ENCODE data around the gene NECTIN1. TPM values are rescaled to one million over a fixed set of nuclear protein-coding genes. Genes with fewer than 3 reads are reported as not detected.

NECTIN1 gene
- total RNA-seq, 1 donor from 2014 or later = 32.3 TPM

DNA sequence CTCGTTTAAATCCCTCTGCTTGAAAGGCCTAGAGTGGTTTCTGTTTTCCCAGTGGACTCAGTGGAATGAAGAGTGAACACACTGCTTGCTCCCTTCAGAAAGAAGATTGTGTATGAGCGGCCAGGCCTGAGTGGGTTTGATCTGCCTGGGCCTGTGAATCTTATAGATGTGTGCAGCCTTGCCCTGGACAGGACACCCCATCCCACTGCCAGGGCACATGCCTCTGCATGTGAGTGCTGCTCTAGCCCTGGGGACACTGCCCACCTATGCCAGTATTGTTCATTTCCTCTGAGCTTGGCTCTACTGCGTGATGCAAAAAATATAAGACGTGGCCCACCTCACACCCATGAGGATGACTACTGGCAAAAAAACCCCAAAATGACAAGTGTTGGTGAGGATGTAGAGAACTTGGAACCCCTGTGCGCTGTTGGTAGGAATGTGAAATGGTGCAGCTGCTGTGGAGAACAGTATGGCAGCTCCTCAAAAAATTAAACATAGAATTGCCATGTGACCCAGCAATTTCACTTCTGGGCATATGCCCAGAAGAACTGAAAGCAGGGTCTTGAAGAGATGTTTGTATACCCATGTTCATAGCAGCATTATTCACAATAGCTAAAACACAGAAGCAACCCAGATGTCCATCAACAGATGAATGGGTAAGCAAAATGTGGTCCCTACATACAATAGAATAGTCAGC, 27.3 kb upstream of the NECTIN1 start:
- intact Hi-C loops (cut with DNase I) = loop anchor here (10.0 kb wide), 1 partner anchor 1302 kb away; no protein-coding TSS in a partner anchor
- DNase-seq (ENCODE audit: low spot score) = no peak

DNA sequence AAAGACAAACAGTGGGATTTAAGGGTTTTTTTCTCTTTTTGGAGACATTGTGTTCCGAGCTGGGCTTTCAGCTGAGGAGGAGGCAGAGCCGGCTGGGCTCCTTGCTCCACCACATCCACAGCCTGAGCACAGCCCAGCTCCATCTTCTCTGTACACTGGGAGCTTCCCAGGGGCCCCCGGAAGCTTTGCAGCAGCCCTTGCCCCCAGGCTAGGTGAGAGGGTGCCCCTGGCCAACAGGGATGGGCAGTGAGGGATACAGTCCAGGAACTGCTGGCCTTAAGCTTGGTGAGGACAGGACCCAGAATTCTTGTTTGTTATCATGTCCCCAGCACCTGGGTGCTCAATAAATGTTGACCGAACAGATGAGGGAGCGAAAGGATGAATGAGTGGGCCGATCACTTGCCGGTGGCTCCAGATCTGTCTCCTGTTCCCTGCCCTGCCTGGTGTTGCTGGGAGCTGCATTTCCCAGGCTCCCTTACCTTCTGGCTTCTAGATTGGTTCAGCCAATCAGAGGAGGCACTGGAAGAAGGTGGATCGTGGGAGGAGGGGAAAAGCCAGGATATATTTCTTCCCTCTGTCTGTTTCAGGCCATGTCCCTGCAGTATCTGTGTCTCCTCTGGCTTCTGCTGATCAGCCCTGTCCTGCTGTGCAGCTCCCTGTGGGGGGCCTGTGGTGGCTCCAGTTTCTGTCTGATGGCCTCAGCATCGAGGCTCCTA, 26.5 kb upstream of the NECTIN1 start:
- ATAC-seq (no peak), DNase-seq (ENCODE audit: low spot score) (no peak)
- intact Hi-C loops (cut with DNase I) = loop anchor here (10.0 kb wide), 1 partner anchor 1301 kb away; no protein-coding TSS in a partner anchor

More for the DNA sequence above, 27.3 kb upstream of the NECTIN1 start:
- ATAC-seq = no peak

DNA sequence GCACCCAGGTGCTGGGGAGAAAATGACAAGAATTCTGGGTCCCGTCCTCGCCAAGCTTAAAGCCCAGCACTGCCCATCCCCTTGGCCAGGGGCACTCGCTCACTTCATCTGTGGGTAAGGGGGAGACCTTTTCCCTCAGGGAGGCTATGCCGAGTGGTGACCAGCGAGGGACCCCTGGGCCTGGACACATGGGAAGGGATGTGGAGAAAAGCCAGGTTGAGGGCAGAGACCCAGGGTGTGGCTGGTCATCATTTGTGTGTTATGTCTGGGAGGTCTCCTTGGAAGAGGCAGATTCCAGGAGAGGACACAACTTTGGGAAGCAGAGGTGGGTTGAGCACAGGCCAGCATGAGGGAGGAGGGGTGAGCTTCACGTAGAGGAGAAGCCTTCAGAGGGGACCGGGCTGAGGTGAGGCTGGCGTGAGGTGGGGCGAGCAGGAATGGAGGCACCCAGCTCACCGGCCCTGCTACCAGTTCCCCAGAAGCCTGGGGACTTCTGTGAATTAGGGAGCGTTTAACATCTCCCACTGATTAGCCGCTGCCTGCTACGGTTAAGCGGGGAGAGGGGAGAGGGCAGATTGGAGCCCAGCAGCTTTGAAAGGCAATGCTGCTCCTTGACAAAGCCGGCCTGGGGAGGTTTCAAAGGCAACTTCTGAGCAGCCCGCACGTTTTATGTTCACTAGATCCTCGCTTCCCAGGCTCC, 25.8 kb upstream of the NECTIN1 start:
- ATAC-seq = peak; percentile 2
- no peak for DNase-seq (ENCODE audit: low spot score)
- intact Hi-C loops (cut with DNase I) = loop anchor here (10.0 kb wide), 1 partner anchor 1300 kb away; no protein-coding TSS in a partner anchor

DNA sequence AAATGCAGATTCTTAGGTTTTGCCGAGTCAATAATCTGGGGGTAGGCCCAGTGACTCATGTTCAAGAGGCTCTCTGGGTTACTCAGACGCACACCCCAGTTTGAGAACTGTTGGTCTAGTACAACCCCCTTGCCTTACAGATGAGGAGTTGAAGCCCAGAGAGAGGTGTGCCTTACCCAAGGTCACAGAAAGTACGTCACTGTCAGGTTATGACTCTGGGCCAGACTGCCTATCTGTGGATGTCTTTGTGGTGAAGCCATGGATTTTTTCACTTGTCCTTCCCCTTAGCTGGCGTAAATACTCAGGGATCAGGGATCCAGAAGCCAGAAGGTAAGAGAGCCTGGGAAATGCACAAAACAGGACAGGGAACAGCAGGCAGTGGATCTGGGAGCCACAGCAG, 25.2 kb upstream of the NECTIN1 start:
- intact Hi-C loops (cut with DNase I) = loop anchor here (10.0 kb wide), 1 partner anchor 1299 kb away; no protein-coding TSS in a partner anchor
- DNase-seq (ENCODE audit: low spot score) (no peak), ATAC-seq (peak; percentile 74)

DNA sequence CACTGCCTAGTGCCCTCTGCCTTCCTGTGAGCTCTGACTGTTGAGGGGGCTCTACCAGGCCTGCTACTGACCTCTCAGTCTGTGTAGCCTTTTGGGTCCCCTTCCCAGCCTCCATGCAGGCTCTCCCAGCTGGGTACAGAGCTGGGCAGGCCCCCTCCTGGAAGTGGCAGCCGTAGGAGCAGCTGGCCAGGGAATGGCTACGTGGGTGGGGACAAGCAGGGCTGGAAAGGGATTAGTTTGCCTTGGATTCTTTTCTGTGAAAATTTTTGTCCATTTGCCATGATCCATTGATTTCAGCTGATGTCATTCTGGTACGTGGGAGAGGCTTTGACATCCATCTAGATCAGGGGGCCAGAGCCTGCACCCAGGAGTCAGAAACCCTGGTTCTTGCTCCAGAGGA, 23.9 kb upstream of the NECTIN1 start:
- intact Hi-C loops (cut with DNase I) = loop anchor here (10.0 kb wide), 1 partner anchor 1298 kb away; no protein-coding TSS in a partner anchor
- ATAC-seq (peak; percentile 58), DNase-seq (ENCODE audit: low spot score) (no peak)

DNA sequence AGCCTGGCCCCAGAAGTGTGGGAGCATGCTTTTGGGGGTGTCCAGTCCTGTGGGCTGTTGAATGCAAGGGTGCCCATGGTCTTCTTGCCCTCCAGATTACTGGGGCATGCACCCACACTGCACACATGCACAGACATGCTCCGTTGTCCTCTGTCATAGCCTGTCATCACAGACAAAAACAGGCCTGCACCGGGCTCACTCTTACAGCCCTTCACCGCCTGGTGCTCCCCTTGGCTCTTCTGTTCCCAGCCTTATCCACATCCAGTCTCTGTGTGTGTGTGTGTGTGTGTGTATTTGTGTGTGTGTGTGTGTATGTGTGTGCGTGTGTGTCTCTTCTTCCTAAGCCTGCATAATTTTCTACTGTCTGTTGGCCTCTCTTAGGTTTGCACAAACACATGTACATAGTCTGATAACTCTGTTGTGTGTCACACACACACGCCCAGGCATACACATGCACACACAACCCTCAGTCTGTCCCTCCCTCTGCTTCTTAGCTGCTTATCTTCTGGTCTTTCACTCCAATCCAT, 23.4 kb upstream of the NECTIN1 start:
- DNase-seq (ENCODE audit: low spot score) (no peak), ATAC-seq (peak; percentile 5)
- intact Hi-C loops (cut with DNase I) = loop anchor here (10.0 kb wide), 1 partner anchor 1298 kb away; no protein-coding TSS in a partner anchor

DNA sequence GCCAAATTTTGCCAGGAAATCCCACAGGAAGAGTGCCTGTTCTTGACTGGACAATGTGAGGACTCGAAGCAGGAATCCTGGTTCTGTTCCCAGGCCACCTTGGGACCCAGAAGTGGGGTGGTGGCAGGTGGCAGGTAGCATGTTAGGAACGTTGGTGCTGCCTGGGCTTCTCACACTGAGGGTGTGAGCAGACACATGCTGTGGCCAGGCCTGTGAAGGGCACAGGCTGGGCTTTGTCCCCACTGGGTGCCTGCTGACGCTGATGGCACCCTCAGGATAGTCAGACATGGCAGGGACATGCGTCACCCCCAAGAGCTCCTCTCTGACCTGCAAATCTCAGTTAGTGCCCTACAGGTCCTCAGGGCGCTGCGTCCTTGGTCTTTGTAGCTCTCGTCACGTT, 21.1 kb upstream of the NECTIN1 start:
- intact Hi-C loops (cut with DNase I) = loop anchor here (10.0 kb wide), 1 partner anchor 1295 kb away; no protein-coding TSS in a partner anchor
- DNase-seq (ENCODE audit: low spot score) (no peak), ATAC-seq (no peak)

DNA sequence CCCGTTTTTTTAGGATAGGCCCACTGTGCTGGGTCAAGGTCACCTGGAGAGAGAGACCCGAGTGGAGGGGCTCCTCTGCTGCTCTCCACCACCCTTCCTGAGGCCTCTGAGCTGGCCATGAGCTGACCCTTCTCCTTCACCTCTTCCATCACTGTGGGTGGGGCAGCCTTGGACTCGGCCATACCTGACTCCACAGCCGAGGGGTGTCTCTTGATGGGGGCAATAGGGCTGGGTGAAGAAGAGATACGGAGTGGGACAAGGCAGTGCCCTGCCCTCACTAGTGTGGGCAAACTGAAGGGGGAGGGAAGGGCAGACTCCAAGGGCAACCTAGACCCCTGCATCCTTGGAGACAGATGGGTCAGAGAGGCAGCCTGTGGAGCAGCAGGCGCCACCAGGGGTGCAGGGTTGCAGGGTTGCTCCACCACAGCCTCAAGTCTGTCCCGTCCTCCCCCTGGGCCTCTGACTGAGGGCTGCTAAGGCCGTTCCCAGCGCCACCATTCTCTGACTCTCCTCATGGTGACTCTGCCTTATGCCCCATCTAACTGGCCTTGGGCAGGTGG, 20.1 kb upstream of the NECTIN1 start:
- ATAC-seq = no peak
- intact Hi-C loops (cut with DNase I) = no loop called here
- no peak for DNase-seq (ENCODE audit: low spot score)

DNA sequence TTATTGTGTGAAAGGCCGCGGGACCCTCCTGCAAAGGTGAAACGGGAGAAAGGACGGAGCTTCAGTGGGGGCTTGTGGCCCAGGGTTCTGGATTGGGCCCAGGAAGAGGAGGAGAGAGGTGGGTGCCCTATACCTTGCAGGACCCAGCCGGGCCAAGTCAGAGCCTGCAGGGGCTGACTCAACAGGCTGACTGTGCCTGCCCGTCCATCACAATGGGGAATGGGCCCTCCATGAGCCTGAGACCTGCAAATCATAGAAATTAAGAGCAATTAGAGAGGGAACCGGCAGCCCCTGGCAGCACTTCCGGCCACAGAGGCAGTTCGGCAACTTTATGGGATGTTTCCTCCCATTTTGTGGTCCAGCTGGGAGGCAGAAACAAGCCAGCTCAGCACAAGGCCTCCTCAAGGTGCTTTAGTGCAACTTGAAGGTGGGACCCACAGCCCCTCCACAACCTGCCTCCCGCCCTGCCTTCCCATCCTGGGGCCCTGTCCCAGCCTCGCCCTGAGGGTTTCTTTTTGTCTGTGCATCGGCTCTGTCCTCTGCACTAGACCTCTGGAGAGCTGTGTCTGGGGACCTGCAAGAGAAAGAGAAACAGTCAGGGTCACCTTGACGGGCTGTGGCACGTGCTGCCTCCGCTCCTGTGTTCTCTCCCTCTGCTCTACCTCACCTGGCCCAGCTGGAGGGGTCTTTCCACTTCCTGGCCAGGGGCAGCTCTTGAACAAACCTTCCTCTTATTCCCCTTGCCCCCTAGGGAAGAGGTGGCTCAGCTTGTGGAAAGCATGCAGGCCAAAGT, 19.1 kb upstream of the NECTIN1 start:
- no peak for DNase-seq (ENCODE audit: low spot score)
- intact Hi-C loops (cut with DNase I) = no loop called here
- no peak for ATAC-seq

DNA sequence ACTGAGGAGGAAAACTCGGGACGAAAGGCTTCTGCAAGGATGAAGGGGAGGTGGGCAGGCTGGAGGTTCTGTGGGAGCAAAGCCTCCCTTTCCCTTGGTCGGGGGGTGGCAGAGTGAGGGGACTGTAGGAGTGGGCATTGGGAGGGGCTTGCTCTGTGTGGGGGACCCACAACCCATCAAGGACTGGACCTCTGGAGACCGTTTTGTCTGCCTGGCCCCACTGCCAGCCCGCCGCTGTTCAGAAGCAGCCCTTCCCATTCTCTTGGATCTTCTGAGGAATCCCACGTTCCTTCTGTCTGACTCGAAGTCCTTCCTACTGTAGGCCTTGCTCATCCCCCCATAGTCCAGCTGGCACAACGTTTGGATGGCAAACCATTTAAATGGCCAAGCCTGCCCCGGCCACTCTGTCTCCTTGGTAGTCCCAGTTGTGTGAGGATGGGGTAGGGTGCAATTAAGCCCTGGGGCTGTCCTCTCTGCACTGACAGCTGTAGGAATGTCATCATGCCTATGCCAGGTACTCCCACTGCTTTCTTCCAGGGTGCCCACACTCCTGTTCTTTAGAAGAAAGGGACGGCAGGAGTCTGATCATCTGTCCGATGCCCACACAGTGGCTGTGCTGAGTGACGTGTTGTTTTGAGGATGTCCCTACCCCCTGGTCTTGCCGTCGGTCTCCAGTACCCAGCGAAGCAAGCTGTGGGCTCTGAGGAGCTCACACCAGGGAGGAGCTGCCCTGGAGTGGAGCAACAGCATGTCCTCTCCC, 17.0 kb upstream of the NECTIN1 start:
- no peak for ATAC-seq
- intact Hi-C loops (cut with DNase I) = no loop called here
- no peak for DNase-seq (ENCODE audit: low spot score)

DNA sequence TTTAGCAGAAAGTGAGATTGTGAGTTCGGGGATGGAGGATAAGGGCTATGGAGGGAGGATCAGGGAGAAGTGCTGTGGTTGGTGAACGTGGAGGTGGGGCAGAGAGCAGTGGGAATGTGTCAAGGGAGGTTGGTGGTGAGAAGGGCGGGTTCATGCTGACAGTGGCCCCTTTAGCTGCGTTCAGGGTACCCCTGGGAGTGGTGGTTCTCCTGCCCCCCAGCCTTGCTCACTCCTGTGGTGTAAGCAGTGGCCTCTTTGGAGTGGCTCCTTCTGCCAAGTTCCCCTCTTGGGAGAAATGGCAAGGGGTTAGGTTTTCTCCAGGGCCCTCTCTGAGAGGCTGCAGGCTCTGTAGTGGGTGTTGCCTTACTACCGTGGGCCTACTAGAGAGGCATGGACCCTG, 16.1 kb upstream of the NECTIN1 start:
- DNase-seq (ENCODE audit: low spot score) (no peak), ATAC-seq (no peak)
- intact Hi-C loops (cut with DNase I) = no loop called here

DNA sequence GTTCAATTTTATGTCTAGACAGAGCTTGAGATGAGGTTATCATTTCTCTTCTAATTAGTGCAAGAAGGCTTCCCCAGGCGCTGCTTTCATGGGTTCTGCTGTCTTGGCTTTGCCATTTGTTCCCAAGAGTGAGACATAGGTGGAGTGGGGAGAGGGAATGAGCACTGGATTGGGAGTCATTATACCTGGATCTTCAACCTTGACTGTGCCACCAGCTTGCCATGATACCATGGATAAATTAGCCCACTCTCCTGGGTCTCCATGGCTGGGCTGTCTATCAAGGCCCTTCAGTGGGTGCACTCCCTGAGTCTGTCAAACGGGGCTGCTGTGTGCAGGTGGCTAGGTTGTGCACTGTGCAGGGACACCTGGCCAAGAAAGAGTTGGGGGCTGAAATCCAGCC, 15.6 kb upstream of the NECTIN1 start:
- intact Hi-C loops (cut with DNase I) = no loop called here
- DNase-seq (ENCODE audit: low spot score) (no peak), ATAC-seq (no peak)

DNA sequence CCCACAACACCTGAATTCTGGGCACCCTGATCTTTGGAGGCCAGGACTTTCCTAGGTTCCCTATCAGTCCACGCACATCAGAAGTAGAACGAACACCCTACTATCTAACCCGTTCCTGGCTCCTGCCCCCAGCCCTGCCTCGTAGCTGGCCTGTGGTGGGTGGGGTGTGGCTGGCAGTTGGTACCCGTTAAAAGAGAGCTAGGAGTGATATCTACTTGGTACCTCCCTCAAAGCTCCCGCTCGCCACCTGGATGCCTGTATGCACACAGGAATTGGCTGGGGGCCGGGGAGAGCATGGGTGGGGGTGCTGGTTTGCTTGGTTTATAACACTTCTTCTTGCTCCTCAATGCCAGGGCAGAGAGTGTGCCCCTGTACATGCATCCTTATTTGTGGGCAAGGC, 14.0 kb upstream of the NECTIN1 start:
- ATAC-seq = no peak
- intact Hi-C loops (cut with DNase I) = no loop called here

DNA sequence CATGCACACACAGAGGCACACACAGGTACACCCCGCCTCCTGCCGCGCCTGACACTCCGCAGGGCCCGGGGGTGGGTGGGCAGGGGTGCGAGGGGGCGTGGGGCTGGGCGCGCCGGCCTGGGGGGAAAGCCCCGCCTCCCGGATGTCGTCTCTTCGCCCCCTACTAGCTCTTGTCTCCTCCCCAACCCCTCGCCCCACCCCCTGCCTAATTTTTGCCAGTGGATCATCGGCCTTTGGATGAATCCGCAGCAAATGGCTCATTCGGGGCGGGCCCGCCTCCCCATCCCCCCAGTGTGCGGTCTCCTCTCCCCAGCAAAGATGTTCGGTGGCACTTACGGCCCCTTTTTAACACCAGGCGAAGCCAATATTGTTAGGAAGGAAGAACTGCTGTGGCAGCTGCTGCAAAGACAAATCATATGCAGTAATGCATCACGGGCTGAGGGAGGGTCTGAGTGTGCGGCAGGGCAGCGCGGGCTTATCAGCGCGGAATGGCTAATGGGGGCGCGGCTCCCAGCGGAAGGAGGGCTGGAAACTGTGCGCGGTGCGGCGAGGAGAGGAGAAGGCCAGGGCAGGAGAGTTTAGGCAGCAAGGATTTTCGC, 13.4 kb upstream of the NECTIN1 start:
- intact Hi-C loops (cut with DNase I) = no loop called here
- ATAC-seq = peak; percentile 66

More for the DNA sequence above, 14.0 kb upstream of the NECTIN1 start:
- no peak for DNase-seq (ENCODE audit: low spot score)

DNA sequence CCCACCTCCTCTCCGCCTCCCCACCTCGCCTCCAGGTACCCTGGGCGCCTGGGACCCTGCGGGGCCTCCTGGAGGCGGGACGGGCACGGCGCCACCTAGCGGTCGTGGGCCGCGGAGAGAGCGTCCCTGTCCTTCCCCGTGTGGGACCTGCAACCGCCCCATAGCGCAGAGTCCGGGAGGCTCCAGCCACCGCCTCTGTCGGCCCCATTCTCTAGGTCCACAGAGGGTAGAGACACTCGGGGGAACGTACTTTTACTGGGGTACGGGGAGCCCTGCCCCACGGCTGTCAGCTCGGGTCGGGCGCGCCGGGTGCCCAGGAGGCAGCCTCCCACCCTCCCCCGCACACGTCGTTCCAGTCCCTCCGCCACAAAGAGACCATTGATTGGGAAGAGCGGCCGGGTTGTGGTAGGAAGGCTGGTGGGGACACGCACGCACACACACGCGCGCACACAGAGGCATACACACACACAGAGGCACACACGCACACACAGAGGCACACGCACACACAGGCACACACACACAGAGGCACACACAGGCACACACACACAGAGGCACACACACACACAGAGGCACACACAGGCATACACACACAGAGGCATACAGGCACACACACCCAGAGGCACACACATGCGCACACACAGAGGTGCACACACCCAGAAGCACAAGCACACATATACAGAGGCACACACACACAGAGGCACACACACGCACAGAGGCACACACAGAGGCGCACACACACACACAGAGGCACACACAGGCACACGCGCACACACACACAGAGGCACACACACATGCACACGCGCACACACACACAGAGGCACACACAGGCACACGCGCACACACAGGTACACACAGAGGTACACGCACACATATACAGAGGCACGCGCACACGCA, 12.6 kb upstream of the NECTIN1 start:
- DNase-seq (ENCODE audit: low spot score) (peak; percentile 75), ATAC-seq (peak; percentile 61)
- intact Hi-C loops (cut with DNase I) = no loop called here

More for the DNA sequence above, 13.4 kb upstream of the NECTIN1 start:
- DNase-seq (ENCODE audit: low spot score) = no peak

DNA sequence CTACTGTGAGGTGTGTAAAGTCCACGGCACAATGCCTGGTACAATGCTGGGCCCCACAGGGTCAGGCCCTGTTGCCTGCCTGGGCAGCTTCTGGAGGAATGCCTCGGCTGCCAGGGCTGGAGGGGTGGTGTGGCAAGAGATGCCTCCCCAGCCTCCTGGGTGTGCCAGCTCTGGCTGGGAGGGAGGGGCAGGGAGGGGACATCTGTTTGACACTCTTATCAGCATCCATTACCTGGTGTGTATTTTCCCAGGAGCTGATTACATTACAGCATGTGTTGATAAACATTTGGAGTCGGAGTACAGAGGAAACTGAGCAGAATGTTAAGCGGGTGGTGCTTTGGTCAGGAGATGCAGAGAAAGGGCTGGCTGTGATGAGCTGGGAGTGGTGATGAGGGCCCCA, 11.0 kb upstream of the NECTIN1 start:
- intact Hi-C loops (cut with DNase I) = no loop called here
- ATAC-seq (no peak), DNase-seq (ENCODE audit: low spot score) (no peak)
